Right lobe of liver (tissue), 6 donors: ENCODE data around the gene SEC23IP. TPM values are rescaled to one million over a fixed set of nuclear protein-coding genes. Genes with fewer than 3 reads are reported as not detected.

ENCODE experiments used
- ATAC-seq, 4 donors: fragments of 200-7000 bp; cut with Tn5 transposase; one replicate each; pipeline ENCODE4 v1.9.1; 2020; ENCODE audit warnings: mild to moderate bottlenecking in 4 of 4, moderate library complexity in 4 of 4
- DNase-seq, 3 donors: peaks; one replicate each; pipeline ENCODE4 v3.0.0-alpha.2; 2020
- H3K27ac ChIP-seq, 3 donors: fragments of 200-600 bp; one replicate each; pipeline ENCODE4 v1.8.0; 2022
- H3K27me3 ChIP-seq, 2 donors: fragments of 200-600 bp; one replicate each; pipeline ENCODE4 v1.8.0; 2022
- H3K36me3 ChIP-seq, 4 donors: fragments of 200-600 bp; sonication (generic) in 1 of 4; one replicate each; pipeline versions ENCODE4 v1.5.1 to v1.8.0; 2017 to 2022; ENCODE audit warnings: control low read depth in 1 of 4
- H3K4me1 ChIP-seq, 4 donors: fragments of 200-600 bp; sonication (generic) in 1 of 4; one replicate each; pipeline versions ENCODE4 v1.5.1 to v1.8.0; 2017 to 2022; ENCODE audit warnings: control low read depth in 1 of 4
- H3K4me3 ChIP-seq, 3 donors: fragments of 200-600 bp; one replicate each; pipeline ENCODE4 v1.8.0; 2022
- H3K9me3 ChIP-seq, 4 donors: fragments of 200-600 bp; sonication (generic) in 1 of 4; one replicate each; pipeline versions ENCODE4 v1.5.1 to v1.8.0; 2017 to 2022; ENCODE audit warnings: control low read depth in 1 of 4
- POLR2A ChIP-seq: fragments of 450-650 bp; IDR thresholded peaks from one replicate; pipeline ENCODE4 v1.6.1; 2017; ENCODE audit warnings: antibody characterized with exemption, mild to moderate bottlenecking
- WGBS: methylation state at CpG from one replicate; pipeline ENCODE4 v1.1.6; 2018; ENCODE audit warnings: low coverage, low lambda C conversion rate; ENCODE audit not compliant: insufficient coverage; ENCODE audit errors: missing lambda C conversion rate; 5-methylcytosine and 5-hydroxymethylcytosine counted together
- intact Hi-C, 2 donors: fragments of 100-400 bp; cut with DNase I; formaldehyde crosslinking; loops; one replicate each; pipeline versions ENCODE4 v1.11.2 to v1.14.1; 2022
- total RNA-seq, 6 experiments: library from RNA; depleted of rRNA in 2 of 6; stranded (reverse); fragments of >200 nt in 2 of 6; fragmentation: NEBNext Ultra II Directional in 3 of 6; extraction: Animal tissue kit (Norgen Biotek cat#: 25700) in 3 of 6; gene quantifications; one replicate each; pipeline versions ENCODE4 v1.1.0 to v1.2.4, GENCODE V29; 2016 to 2023
- TF ChIP-seq, protein P1 (sequence below), 4 donors: fragments of 200-600 bp in 3 of 4; fragments of 450-650 bp in 1 of 4; IDR thresholded peaks; one replicate each; pipeline versions ENCODE4 v1.5.1 to v1.8.0; 2016 to 2022; ENCODE audit warnings: antibody characterized with exemption in 4 of 4, mild to moderate bottlenecking in 2 of 4
- donor health status: DM: no; HTN: yes; CAD: no.
- donor health status: DM: no; HTN: no; CAD: no.
- donor health status: DM: no; HTN: no; CAD: no.
- donor health status: DM: no; HTN: yes; CAD: no.
- donor health status: DM: no; HTN: yes; CAD: no.

Gene SEC23IP
- total RNA-seq, 6 experiments from 2014 or later, result 22.2 to 34.9 (median 29.2) TPM

DNA sequence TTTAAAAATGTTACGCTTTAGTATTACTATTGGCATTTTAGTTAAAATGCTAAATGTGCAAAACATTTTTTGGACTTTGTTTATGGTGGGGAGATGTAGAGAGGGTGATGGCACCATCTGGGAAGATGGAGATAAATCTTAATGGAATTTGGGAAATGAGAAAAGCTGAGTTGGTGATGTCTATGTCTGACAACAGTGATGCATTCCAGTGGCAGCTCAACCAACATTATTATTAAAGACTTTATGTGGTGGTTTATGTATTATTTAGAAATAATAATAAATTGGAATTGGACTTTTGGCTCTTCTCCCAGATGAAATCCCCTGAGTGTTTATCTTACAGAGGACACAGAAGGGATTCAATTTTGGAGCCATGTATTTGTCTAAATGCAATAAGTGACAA lies 77.6 kb downstream of the SEC23IP start:
- Histone ChIP-seq H3K27ac (no peak overlapping the region), H3K36me3 (no peaks in the 10 kb centered on the region), H3K4me3 (no peak overlapping the region), H3K27me3 (no peaks in the 10 kb centered on the region), H3K4me1 (no peaks in the 10 kb centered on the region), H3K9me3 (no peaks in the 10 kb centered on the region)
- WGBS, result 85% methylated on average over 1 of the region's 1 CpG
- TF ChIP-seq, protein P1, sequence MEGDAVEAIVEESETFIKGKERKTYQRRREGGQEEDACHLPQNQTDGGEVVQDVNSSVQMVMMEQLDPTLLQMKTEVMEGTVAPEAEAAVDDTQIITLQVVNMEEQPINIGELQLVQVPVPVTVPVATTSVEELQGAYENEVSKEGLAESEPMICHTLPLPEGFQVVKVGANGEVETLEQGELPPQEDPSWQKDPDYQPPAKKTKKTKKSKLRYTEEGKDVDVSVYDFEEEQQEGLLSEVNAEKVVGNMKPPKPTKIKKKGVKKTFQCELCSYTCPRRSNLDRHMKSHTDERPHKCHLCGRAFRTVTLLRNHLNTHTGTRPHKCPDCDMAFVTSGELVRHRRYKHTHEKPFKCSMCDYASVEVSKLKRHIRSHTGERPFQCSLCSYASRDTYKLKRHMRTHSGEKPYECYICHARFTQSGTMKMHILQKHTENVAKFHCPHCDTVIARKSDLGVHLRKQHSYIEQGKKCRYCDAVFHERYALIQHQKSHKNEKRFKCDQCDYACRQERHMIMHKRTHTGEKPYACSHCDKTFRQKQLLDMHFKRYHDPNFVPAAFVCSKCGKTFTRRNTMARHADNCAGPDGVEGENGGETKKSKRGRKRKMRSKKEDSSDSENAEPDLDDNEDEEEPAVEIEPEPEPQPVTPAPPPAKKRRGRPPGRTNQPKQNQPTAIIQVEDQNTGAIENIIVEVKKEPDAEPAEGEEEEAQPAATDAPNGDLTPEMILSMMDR (IDR thresholded peaks at IDR 0.05), result no peak
- TF ChIP-seq POLR2A, result no peak
- ATAC-seq (no peak), DNase-seq (no peak)
- intact Hi-C loops, result no loop called here

DNA sequence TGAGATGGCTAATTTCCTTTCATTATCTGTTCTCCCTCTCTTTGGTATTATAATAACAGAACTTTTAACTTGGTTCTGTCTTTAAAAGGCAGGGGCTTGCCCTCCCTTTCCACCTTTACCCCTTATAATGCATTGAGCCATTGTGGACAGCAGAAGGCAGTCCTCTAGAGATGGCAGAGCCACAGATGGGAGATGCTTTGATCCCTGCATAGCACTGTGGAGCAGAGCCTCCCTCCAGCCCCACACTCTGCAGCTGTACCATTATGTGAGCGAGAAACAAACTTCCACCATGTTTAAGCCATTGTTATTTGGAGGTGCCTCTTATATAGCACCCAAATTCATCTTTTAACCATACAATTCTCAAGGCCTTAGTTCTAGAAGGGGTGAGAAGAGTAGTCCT lies 78.4 kb downstream of the SEC23IP start:
- WGBS, result 82% methylated on average over 1 of the region's 1 CpG
- no peak for ATAC-seq
- H3K4me1 ChIP-seq, result no peaks in the 10 kb centered on the region
- no peak overlapping the region for H3K27ac ChIP-seq
- TF ChIP-seq, protein P1 (IDR thresholded peaks at IDR 0.05), result no peak
- TF ChIP-seq POLR2A, result no peak
- intact Hi-C loops, result no loop called here
- no peak for DNase-seq
- H3K27me3 ChIP-seq, result no peaks in the 10 kb centered on the region
- H3K9me3 ChIP-seq, result no peaks in the 10 kb centered on the region
- no peak overlapping the region for H3K4me3 ChIP-seq
- no peaks in the 10 kb centered on the region for H3K36me3 ChIP-seq

DNA sequence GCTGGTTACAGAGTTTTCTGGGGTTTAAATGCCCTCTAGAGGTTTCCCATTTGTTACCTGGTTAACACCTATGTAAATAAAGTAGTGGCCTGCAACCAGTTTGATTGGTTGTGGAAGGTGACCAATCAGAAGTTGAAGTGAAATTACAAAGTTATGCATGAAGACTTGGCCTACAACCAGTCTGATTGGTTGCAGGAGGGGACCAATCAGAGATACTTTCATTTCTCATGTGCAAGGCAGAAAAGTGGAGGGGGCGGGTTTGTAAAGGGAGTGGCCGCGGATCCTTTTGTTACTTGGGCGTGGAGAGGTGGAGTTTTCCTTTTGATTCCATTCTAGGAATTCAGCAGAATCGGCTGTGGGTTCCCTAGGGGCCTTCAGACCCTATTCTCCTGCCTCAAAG lies 80.8 kb downstream of the SEC23IP start:
- 67% methylated on average over 5 of the region's 5 CpGs for WGBS
- intact Hi-C loops, result no loop called here
- Histone ChIP-seq H3K4me3 (no peak overlapping the region), H3K27ac (no peak overlapping the region), H3K36me3 (no peaks in the 10 kb centered on the region), H3K4me1 (no peaks in the 10 kb centered on the region), H3K9me3 (no peaks in the 10 kb centered on the region), H3K27me3 (no peaks in the 10 kb centered on the region)
- ATAC-seq (no peak), DNase-seq (no peak)
- no peak for TF ChIP-seq POLR2A
- TF ChIP-seq, protein P1 (IDR thresholded peaks at IDR 0.05), result no peak

DNA sequence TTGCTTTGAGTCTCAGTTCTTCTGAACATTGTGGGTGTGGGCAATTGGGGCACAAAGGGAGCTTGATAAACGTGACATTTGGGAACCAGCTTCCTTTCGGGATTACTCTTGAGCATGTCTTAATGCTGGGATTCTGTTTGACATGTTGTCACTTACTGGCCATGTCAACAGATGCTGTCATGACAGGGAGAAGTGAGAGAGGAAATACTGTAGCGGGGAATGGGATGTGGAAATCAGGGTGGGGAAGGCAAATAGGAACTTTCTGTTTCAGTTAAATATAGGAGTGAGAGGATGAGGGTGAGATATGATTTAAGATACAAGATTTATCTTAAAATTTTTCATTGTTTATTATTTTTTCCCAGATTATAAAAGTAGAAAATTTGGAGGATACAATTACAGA lies 83.9 kb downstream of the SEC23IP start:
- 37% methylated on average over 3 of the region's 3 CpGs for WGBS
- no peak for TF ChIP-seq POLR2A
- TF ChIP-seq, protein P1 (IDR thresholded peaks at IDR 0.05), result no peak
- ATAC-seq, result peak in 1 of 4 donors; percentile 35

More for the DNA sequence above, 83.9 kb downstream of the SEC23IP start:
- no peaks in the 10 kb centered on the region for H3K27me3 ChIP-seq
- H3K36me3 ChIP-seq, result no peaks in the 10 kb centered on the region
- H3K4me1 ChIP-seq, result no peaks in the 10 kb centered on the region
- H3K27ac ChIP-seq, result no peak overlapping the region
- H3K9me3 ChIP-seq, result no peaks in the 10 kb centered on the region
- DNase-seq, result no peak
- intact Hi-C loops, result no loop called here
- H3K4me3 ChIP-seq, result no peak overlapping the region
